GM18909 (cell line): ENCODE results near the gene CD7.
"Not testable (repeated sequence)": the region's sequence is repeated elsewhere in the genome, so short reads cannot be mapped to it uniquely, and the experiment has no call there.

Source experiments
- ATAC-seq: cut with Tn5 transposase; IDR thresholded peaks from one replicate; pipeline ENCODE4 v1.9.1; 2021; ENCODE audit warnings: mild to moderate bottlenecking; ENCODE audit not compliant: unreplicated experiment, poor library complexity

The CD7 gene

GRCh38 chr17:82317394-82318168 lies at the start of gene CD7:
Gene CD7 (minus strand): TSS chr17:82317608. CDS start chr17:82317495, 113 bp downstream.
- ATAC-seq = no peak

GRCh38 chr17:82366749-82367148 lies 49.3 kb upstream of the CD7 start:
- ATAC-seq = no peak

GRCh38 chr17:82365606-82366295 lies 48.3 kb upstream of the CD7 start:
- no peak for ATAC-seq

GRCh38 chr17:82361885-82362633 lies 44.7 kb upstream of the CD7 start:
- no peak for ATAC-seq

GRCh38 chr17:82359451-82360074 lies 42.2 kb upstream of the CD7 start:
- not testable (repeated sequence) for ATAC-seq

GRCh38 chr17:82358465-82359350 lies 41.3 kb upstream of the CD7 start, which contains the start of gene TEX19:
Gene TEX19 (plus strand): TSS chr17:82359247. CDS start chr17:82362151, 2,904 bp downstream.
- ATAC-seq = no peak

- no peak for ATAC-seq
Observed at GRCh38 chr17:82357394-82357793, 40.0 kb upstream of the CD7 start.

- ATAC-seq = no peak
Observed at GRCh38 chr17:82356845-82357355, 39.5 kb upstream of the CD7 start.

- ATAC-seq = no peak
Observed at GRCh38 chr17:82355770-82356427, 38.5 kb upstream of the CD7 start.

GRCh38 chr17:82354804-82355308 lies 37.4 kb upstream of the CD7 start:
- no peak for ATAC-seq

GRCh38 chr17:82353484-82353883 lies 36.1 kb upstream of the CD7 start:
- no peak for ATAC-seq

- peak; percentile 39 for ATAC-seq
Observed at GRCh38 chr17:82351713-82352488, 34.5 kb upstream of the CD7 start.

- ATAC-seq = peak; percentile 53
Observed at GRCh38 chr17:82351254-82351712, 33.9 kb upstream of the CD7 start.

GRCh38 chr17:82350182-82351030 lies 33.0 kb upstream of the CD7 start:
- no peak for ATAC-seq

- no peak for ATAC-seq
Observed at GRCh38 chr17:82349287-82349701, 31.9 kb upstream of the CD7 start.

GRCh38 chr17:82348866-82349265 lies 31.5 kb upstream of the CD7 start:
- ATAC-seq = no peak

- ATAC-seq = no peak
Observed at GRCh38 chr17:82348434-82348833, 31.0 kb upstream of the CD7 start.
